ENCODE results near the gene SNX19. TPM values are rescaled to one million over a fixed set of nuclear protein-coding genes. Genes with fewer than 3 reads are reported as not detected.
"Not testable (repeated sequence)": the region's sequence is repeated elsewhere in the genome, so short reads cannot be mapped to it uniquely, and the experiment has no call there.

Gene SNX19
- total RNA-seq, 1 experiment from 2014 or later = 79.3 TPM

GRCh38 chr11:130924750-130925149 is 8.5 kb upstream of the SNX19 start:
- CTCF ChIA-PET = no interaction called here
- no peak for ATAC-seq
- Histone ChIP-seq H3K4me3 (ENCODE audit: low read depth in 2 of 2, low read length in 2 of 2) (no peak overlapping the region), H3K27me3 (ENCODE audit: control insufficient read depth, insufficient read depth, low read length) (peaks cover 11% of the 10 kb centered on the region; the same call in 1 of the 2 replicates), H3K36me3 (ENCODE audit: control insufficient read depth, insufficient read depth, low read length) (no peaks in the 10 kb centered on the region), H3K27ac (ENCODE audit: low read length) (no peak overlapping the region), H3K9me3 (ENCODE audit: control insufficient read depth, insufficient read depth, low read depth, low read length) (no peaks in the 10 kb centered on the region), H3K4me1 (ENCODE audit: control insufficient read depth, insufficient read depth, low read length) (no peaks in the 10 kb centered on the region)
- TF ChIP-seq SIN3A (IDR thresholded peaks at IDR 0.05; ENCODE audit: borderline replicate concordance, insufficient read depth, low read depth, low read length) (no peak), CTCF (IDR thresholded peaks at IDR 0.05) (no peak), TCF7L2 (IDR thresholded peaks at IDR 0.05; ENCODE audit: low read depth, low read length) (no peak), POLR2AphosphoS5 (IDR thresholded peaks at IDR 0.05; ENCODE audit: low read depth, low read length) (no peak), REST (IDR thresholded peaks at IDR 0.05; ENCODE audit: insufficient read depth in 1 of 2, low read depth in 2 of 2, low read length in 1 of 2) (no peak)
- intact Hi-C loops (cut with micrococcal nuclease; ENCODE audit: unreplicated experiment) = loop anchor here (2.0 to 5.0 kb wide), 3 partner anchors 53 to 750 kb away; no protein-coding TSS in a partner anchor
- in situ Hi-C loops (cut with HindIII; ENCODE audit: low pct_unique_long_range_greater_than_20kb, low sequenced_read_pairs) = no loop called here
- POLR2A ChIA-PET = no interaction called here
- DNase-seq (ENCODE audit: low read depth, low spot score) = no peak
- no TSS peak for BruUV-seq (replicated peaks)

GRCh38 chr11:130920612-130921011 is 4.3 kb upstream of the SNX19 start:
- H3K36me3 ChIP-seq (ENCODE audit: control insufficient read depth, insufficient read depth, low read length); CTCF ChIA-PET; H3K4me1 ChIP-seq (ENCODE audit: control insufficient read depth, insufficient read depth, low read length); POLR2A ChIA-PET; ATAC-seq; H3K27ac ChIP-seq (ENCODE audit: low read length); BruUV-seq (replicated peaks); H3K27me3 ChIP-seq (ENCODE audit: control insufficient read depth, insufficient read depth, low read length); in situ Hi-C loops (cut with HindIII; ENCODE audit: low pct_unique_long_range_greater_than_20kb, low sequenced_read_pairs); H3K4me3 ChIP-seq (ENCODE audit: low read depth in 2 of 2, low read length in 2 of 2); DNase-seq (ENCODE audit: low read depth, low spot score); H3K9me3 ChIP-seq (ENCODE audit: control insufficient read depth, insufficient read depth, low read depth, low read length): not testable (repeated sequence)
- intact Hi-C loops (cut with micrococcal nuclease; ENCODE audit: unreplicated experiment) = loop anchor here (5.0 kb wide), 2 partner anchors 57 to 117 kb away; no protein-coding TSS in a partner anchor

GRCh38 chr11:130918081-130918480 is 1.8 kb upstream of the SNX19 start:
- Histone ChIP-seq H3K27me3 (ENCODE audit: control insufficient read depth, insufficient read depth, low read length) (no peaks in the 10 kb centered on the region), H3K27ac (ENCODE audit: low read length) (no peak overlapping the region), H3K36me3 (ENCODE audit: control insufficient read depth, insufficient read depth, low read length) (no peaks in the 10 kb centered on the region), H3K4me1 (ENCODE audit: control insufficient read depth, insufficient read depth, low read length) (0 out of 2 replicates have a peak, but pooled peaks cover 3% of the 10 kb centered on the region), H3K9me3 (ENCODE audit: control insufficient read depth, insufficient read depth, low read depth, low read length) (no peaks in the 10 kb centered on the region), H3K4me3 (ENCODE audit: low read depth in 2 of 2, low read length in 2 of 2) (no peak overlapping the region)
- ATAC-seq (no peak), DNase-seq (ENCODE audit: low read depth, low spot score) (no peak)
- BruUV-seq (replicated peaks) = no TSS peak
- in situ Hi-C loops (cut with HindIII; ENCODE audit: low pct_unique_long_range_greater_than_20kb, low sequenced_read_pairs) = no loop called here
- no peak for TF ChIP-seq REST (IDR thresholded peaks at IDR 0.05; ENCODE audit: insufficient read depth in 1 of 2, low read depth in 2 of 2, low read length in 1 of 2)
- no peak for TF ChIP-seq TCF7L2 (IDR thresholded peaks at IDR 0.05; ENCODE audit: low read depth, low read length)
- no peak for TF ChIP-seq CTCF (IDR thresholded peaks at IDR 0.05)
- no peak for TF ChIP-seq SIN3A (IDR thresholded peaks at IDR 0.05; ENCODE audit: borderline replicate concordance, insufficient read depth, low read depth, low read length)
- no peak for TF ChIP-seq POLR2AphosphoS5 (IDR thresholded peaks at IDR 0.05; ENCODE audit: low read depth, low read length)
- ChIA-PET POLR2A (no interaction called here), CTCF (no interaction called here)
- intact Hi-C loops (cut with micrococcal nuclease; ENCODE audit: unreplicated experiment) = no loop called here

Data from Panc1 (cell line).